GM18909 (cell line): ENCODE results near the gene FOXP2.

Experiments
- ATAC-seq: cut with Tn5 transposase; IDR thresholded peaks from one replicate; pipeline ENCODE4 v1.9.1; 2021; ENCODE audit warnings: mild to moderate bottlenecking; ENCODE audit not compliant: unreplicated experiment, poor library complexity

Gene FOXP2

DNA sequence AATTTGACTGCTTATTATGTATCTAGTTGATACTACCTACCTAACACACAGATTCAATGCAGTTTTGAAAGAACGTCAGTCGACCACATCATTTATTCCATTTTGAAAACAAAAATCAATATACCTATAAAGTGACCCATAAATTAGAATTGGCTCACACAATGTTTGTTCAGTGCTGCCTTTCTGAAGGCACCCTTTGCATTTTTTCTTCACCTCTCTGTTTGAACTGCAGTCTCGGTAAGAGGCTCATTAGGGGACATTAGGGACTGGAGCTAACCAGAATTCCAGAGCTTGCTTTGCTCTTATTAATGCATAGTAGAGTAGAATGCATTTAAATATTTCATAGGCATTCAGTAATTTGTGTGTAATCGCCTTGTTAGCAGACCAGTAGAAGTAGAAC is 234.1 kb downstream of the FOXP2 start:
- no peak for ATAC-seq

DNA sequence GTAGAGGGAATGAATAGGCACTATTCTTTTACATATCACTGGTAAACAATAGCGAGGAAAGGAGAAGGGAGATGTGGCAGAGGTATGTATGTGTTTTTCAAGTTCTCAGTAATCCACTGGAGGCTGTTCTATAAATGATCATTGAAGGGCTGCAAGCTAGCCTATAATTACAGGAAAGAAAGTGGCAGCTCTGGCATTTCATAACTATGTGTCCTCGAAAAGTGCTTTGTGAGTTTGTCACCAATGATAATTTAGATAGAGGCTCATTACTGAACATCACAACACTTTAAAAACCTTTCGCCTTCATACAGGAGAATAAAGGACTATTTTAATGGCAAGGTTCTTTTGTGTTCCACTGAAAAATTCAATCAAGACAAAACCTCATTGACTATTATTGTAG is 235.1 kb downstream of the FOXP2 start:
- no peak for ATAC-seq

DNA sequence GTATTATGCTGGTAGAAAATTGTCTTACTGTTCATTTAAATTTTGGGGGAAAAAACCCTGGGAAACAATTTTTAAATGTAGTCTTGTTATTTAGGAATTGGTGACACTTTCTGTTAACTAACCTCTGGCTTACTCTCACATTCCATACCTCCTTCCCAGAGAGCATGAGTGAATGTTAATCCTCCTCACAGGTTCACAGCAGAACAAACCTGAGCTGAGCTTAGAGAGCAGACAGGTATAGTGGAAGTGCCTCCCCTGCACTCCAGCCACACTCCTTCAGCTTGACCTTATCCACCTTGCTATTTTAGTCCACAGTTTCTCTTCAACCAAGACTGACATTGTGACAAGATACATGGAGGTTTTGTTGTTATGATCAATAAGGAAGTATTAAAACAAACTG is 235.9 kb downstream of the FOXP2 start:
- no peak for ATAC-seq

DNA sequence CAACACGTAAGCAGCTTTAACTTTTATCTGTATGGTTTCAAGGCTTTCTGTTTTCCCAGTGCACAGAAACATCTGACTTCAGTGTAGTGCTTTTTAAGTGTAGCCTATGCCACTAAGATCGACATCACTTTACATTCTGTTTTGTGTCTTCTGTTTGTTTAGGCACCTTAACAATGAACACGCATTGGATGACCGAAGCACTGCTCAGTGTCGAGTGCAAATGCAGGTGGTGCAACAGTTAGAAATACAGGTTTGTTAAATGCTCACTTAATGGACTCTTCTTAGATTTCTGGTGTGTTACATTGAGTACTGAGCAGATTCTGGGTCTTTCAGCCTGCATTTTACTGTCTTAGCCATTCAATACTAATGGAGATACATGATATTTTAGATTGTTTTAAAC is 237.4 kb downstream of the FOXP2 start:
- ATAC-seq: no peak

DNA sequence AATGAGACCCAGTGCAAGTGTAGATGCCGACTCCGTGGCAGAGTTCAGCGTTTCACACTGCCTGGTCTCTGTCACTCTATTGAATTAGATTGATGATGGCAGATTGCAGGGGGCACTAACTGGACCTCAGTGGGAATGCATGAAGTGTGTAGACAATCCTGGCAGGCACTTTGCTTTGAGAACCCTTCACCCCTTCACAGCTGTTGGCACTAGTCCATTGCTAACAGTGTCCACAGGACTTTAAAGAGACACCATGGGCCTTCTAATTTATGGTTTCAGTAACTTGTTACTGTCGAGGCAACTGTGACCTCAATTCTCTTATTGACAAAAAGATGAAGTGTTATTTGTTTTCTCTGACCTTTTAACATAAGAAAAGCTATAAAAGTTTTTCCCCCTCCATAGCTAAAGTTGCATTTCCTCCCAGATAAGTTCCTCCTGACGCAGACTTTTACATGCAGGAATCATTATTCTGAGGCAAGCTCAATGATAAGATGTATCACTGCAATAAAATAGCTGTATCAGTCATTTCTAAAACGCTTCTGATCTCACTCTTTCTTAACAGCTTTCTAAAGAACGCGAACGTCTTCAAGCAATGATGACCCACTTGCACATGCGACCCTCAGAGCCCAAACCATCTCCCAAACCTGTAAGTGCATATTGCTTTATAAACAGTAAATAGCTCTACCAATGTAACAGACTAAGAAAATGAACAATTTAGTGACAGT is 238.9 kb downstream of the FOXP2 start:
- ATAC-seq: no peak

DNA sequence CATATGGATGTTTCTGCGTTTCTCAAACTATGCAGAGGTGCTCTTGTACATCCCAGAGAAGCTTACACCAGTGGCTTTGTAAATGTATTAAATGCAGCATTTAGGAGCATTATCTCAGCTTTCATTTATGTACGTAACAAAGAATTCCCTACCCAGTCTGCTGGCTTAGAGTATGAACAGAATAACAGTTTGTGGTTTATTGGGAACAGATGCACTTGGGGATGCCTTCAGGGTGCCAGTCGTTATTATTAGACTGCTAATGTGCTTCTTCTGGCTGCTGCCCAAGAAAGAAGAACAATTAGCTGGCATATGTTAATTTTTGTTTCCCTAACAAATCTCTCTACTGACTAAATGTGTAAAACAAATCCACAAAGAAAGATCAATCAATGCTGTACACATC is 241.9 kb downstream of the FOXP2 start:
- no peak for ATAC-seq

DNA sequence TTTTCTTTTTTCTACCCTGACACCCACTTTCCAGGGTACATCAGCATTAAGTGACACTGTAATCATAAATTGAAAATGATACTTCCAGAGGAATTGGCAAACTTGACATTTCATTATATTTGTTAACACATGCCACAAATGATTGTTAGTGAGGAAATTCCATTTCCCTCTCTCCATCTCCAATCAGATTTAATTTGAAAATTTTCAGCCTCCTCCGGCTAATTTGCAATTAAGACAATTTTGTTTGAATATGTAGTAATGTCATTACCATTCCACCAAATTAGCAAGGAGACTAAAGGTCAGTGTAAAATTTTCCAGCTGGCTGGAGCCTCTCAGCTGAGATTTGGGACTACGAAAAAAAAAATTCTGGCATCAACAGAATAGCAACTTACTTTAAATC is 242.7 kb downstream of the FOXP2 start:
- ATAC-seq: no peak

DNA sequence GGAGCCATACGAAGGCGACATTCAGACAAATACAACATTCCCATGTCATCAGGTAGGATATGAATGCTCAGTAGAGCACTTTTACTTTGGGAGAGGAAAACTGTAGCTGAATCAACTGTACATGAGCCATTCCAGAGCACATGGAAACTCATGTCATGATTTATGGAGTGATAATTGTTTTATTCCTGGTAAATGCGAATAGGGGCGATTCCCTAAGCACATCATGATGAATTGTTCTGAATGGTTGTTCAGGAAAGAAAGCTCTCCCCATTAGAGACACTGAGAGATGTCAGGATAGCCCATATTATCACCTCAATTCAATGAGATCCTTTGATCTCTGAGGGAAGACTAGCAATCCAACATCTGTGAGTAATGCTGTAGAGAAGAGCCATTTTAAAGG is 243.6 kb downstream of the FOXP2 start:
- no peak for ATAC-seq

DNA sequence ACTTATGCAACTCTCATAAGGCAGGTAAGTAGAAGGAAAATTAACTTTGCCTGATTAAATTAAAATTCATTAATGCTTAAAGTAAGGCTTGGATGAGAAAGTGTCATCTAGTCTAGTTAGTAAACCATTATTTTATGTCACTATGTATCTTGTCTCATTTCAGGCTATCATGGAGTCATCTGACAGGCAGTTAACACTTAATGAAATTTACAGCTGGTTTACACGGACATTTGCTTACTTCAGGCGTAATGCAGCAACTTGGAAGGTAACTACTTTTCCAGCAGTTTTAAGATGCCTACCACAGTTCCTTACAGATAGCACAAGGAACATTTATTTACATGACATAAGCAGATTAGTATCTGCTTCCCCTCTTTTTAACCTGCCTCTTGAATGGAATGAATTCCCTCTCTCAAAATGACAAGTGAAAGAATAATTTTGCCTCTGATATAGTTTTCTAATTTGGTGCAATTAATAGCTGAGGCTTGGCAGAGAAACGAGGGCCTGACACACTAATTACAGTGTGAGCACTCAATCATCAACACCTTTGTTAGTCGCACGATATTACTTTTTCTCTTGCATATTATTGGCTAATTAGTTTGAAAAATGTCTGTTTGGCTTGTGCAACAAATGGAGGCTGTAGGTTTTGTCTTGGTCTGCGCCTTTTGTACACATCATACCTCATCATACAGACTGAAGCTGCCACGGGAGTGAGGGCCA is 245.0 kb downstream of the FOXP2 start:
- no peak for ATAC-seq

DNA sequence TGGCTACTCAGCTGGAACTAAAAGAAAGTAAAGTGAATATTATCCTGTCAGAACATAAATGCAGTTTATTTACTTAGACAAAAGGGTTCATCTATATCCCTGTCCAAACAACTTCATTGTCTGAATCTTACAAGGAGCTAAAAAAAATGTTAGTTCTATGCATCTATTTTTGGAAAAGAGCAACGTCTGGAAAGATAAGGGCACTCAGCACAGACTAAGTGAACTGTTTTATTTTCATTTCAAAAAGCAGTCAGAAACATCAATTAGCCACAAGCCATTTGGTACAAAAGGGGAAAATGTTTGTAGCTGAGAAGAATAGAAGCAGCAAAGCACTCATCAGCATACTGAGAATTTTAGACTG is 245.5 kb downstream of the FOXP2 start:
- no peak for ATAC-seq

DNA sequence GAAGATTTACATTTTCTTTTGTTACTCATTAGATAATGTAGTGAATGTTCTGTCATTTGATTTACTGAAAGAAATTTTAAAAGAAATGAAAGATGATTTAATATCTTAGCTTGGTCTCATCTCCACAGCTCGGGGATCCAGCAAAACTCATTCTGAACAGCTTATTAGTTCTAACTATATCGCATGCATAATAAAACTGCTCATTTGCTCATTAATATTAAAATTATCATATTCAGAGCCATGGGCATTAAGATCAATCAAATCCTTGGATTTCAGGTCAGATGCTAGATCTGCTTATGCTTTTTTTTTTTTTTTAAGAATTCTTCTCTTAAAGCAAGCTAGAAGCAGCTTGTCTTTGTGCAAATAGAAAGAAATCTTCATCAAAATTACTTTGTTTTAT is 246.1 kb downstream of the FOXP2 start:
- ATAC-seq: no peak

DNA sequence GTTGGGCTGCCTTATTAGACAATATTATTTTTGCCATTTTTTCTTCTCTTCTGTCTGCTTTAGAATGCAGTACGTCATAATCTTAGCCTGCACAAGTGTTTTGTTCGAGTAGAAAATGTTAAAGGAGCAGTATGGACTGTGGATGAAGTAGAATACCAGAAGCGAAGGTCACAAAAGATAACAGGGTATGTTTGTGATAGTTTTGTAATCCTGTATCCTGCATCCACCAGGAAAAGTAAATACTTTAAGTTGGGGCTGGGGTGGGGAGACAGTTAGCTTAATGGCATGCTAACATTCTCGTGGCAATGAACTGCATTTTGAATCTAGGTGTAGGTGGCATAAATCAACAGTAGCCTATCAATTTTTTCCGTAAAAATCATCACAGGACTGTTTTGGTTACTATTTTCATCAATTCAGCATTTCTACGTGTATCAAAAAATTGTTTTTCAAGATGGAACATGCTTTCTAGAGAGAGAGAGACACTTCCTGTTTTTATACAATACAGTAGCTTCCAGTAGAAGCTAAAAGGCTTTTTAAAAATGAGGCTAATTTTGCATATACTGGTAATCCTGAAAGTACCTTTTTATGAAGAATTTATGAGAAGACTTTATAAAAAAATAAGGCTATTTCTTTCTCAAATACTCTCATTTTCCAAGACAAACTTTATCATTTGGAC is 247.5 kb downstream of the FOXP2 start:
- no peak for ATAC-seq

DNA sequence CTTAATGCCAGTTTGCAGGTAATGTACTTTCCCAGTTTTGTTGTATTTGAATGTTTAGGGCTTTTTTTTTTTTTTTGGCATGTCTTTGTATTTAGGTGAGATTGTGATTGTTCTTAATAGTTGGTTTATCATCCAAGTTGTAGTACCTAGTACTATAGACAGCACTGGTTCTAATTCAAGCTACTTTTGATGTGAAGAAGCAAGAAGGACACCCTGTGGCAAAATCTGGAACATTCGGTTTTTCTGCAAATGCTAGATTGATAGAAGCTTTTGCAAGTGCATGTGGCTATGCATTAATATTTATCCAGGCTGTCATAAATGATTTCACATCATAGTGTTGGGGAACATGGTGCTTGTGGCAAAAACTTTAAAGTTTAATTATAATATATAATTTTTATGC is 248.9 kb downstream of the FOXP2 start:
- no peak for ATAC-seq

DNA sequence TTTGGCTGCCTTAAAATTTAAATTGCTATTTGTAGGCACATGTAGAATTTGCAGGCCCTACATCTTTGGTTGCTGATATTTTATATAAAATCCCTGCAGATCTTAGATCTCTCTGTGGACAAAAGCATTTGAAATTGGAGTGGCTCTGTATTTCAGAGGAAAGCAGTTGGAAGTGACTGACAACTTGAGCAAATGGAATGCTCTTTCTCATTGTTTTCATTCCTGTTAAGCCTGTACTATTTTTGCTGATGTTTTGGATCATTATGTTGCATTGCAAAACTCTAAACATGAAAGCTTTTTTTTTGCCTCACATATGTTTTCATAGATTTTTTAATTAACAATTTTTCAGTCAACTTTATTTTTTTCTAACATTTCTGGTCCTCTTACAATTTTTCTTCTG is 256.1 kb downstream of the FOXP2 start:
- ATAC-seq: no peak

DNA sequence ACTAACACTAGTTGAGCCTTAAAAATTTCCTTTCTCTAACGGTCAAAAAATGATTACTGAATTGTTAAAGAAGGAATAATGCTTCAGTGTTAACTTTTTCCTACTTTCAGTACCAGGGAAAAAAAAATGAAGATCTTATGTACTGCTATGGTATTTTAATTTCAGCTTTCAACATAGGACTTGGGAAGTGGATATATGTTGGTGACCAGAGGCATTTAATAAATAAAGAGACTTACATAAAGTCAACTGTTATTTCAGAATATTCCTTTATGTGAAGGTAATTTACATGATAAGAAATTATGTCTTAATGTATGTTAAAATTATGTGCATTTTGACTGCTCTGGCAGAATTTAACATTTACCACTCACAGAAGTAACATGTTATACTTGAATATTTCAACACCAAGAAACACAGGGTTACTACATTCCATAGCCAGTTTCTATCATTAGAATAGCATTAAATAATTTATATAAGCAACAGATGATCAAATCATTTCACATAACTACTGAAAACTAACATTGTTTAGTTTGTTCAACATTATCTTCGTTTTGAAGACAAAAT is 257.0 kb downstream of the FOXP2 start:
- no peak for ATAC-seq

DNA sequence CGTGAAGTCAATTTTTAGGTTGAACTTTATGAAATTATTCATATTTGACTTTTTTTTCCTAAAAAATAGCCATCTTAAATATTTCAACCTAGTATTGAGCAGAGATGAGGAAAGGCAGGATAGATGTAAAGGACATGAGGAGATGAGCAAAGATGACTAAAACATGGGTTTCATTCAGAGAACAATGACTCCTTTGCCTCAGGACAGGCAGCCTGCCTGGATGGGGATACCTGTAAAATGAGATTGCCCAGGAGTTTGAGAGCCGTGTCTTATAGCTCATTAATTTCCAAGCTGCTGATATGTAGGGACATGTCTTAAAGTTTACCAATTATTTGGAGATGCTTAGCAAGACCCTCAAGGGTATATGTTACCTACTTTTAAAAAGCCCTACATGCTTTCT is 263.5 kb downstream of the FOXP2 start:
- no peak for ATAC-seq

DNA sequence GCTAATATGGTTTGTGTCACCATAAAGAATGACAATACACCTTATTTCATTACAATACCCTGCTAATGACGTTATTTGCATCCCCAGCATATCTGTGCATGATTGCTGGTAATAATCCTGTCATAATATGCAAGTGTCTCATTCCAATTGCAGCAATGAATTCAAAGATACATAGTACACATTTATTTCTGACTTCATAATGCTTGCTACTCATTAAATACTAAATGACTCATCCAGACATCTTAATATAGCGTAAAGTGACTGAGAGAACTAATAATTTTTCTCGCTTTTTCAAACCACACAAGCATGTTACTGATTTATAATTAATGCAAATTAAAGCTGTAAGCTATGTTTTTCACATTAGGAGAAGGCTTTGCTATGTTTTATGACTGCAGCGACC is 272.6 kb downstream of the FOXP2 start:
- no peak for ATAC-seq

DNA sequence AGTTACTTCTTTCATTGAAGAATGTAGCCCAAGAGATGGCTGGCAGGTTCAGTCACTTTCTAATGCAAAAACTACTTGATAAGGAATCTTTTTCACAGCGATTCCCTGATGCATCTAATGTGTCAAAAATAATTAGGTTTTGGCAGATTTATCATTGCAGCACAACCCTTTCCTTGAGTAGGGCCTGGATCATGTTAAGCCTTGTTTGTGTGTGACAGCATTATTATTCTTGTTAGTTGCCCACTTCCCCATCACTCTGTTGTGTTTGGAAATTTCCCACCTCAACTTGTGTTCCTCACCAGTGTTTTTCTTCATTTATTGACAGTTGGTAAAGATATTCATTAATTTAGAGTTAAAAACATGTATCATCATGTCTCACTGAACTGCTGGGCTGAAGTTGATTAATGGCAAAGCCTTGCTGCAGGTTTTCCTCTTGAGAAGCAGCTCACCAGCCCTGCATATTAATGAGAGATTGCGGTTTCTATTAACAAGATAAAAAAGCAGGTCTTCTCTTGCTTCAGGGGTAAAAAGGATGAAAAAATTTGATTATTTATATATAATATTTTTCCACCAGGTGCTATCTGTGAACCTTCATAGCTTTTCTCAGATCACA is 273.9 kb downstream of the FOXP2 start:
- no peak for ATAC-seq

DNA sequence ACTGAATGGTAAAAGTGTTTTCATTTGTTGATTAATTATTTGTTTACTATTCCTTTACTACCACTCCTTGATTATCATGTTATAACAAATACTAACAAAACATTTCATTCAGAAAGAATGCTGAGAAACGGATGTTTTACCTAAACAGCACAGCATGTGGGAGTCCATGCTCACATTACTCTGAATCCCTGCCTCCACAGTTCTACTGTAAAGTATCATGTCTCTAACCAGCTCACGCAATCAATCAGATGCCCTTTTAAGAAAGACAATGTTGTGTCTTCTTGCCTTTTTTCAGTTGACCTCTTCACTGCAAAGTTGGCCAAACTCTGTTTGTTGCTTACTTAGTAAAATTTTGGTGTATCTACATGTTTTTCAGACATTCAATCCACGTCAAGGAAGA is 274.8 kb downstream of the FOXP2 start:
- ATAC-seq: no peak

DNA sequence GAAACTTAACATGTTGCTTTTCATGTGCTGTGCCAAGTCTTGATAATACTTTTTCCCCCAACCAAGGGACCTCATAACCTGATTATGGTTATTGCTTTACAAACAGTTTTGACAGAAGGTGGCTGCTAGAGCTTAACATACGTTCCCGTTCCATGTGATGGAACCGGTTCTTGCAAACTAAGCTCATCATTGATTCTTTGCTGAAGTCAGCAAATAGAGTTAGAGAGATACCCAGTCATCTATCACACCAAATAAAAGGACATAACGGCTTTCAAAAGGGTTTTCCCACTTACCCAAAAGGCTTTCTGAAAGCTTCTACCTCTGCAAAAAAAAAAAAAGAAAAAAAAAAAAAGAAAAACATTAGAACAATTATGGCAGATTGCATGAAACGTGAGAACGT is 277.0 kb downstream of the FOXP2 start:
- ATAC-seq: no peak

DNA sequence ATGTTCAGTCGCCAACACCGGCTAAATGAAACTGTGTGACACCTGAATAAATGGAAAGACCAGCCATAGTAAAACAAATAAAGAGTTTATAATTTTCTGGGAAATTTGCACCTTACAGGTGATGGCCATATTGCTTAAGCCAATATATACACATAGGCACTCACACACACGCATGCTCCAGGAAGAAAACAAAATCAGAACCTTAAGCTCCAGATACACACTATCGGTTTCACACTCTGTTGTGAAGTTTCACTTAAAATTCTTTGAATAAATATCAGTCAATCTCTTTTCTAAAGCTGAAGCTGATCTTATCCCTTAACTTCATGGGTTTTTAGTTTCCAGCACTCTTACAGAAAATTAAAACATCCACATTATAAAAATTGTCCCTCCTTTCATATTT is 280.6 kb downstream of the FOXP2 start:
- ATAC-seq: no peak
